NCI-H748 (cell line): ENCODE results near the gene CLEC18B.
"Not testable (repeated sequence)": the region's sequence is repeated elsewhere in the genome, so short reads cannot be mapped to it uniquely, and the experiment has no call there.

Source experiments
- DNase-seq: peaks from one replicate; lab custom pipeline; 2025; ENCODE audit not compliant: unreplicated experiment; lab: John Stamatoyannopoulos, UW

Gene CLEC18B

DNA sequence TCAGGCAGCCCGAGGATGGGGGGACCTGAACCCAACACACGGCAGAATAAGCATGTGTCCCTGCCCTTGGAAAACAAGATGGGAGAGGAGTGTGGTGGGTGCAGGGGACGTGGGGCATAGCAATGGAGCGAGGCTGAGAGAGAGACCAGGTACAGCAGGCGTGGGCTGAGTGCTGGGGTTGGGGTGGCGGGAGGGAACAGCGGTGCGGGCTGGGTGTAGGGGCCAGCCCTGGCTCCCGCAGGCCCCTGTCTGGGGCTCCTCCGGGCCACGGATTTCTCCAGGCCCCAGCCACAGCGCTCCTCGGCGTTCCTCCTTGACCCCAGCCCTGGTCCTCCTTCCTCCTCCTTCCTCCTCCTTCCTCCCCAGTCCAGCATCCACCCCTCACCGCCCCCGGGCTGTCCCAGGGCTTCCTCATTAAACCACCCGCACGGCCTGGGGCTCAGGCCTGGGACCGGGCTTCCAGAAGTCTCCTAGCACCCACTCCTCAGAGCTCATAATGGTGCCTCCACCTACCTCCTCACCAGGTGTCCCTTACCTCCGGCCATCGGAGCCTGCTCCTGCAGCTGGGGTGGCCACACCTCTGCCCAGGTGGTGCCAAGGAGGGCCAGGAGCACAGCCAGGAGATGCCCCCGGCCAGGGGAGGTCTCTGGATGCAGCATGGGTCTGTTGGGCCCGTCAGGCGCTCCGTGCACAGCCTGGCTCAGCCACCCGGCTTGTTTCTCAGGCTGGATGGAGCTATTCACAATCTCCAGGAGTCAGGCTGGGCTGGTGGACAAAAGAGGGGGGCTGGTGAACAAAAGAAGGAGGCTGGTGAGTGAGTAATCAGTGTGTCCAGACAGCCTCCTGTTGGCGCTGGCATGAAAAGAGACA lies at the start of gene CLEC18B:
Gene CLEC18B, minus strand, starts transcription at position 867 of the 870 bp plus-strand sequence. Its CDS starts 208 bp downstream, at position 659.
- not testable (repeated sequence) for DNase-seq

DNA sequence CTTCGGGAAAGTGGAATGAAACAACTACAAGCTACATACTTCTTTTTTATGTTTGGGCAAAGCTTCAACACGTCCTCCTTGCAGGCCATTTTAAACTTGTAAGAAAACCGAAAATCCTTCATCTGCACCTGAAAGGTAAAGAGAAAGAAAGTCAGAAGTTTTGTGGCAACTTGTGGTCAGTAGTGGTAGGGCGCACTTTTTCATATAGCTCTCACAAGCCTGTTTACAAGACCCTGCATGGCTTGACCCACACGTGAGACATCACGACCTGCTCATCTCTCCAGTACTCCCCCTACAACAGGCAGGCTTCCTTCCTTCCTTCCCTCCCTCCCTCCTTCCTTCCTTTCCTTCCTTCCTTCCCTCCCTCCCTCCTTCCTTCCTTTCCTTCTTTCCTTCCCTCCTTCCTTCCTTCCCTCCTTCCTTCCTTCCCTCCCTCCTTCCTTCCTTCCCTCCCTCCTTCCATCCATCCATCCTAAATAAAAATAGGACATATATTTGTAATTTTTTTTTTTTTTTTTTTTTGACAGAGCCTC lies 48.7 kb upstream of the CLEC18B start:
- no peak for DNase-seq

DNA sequence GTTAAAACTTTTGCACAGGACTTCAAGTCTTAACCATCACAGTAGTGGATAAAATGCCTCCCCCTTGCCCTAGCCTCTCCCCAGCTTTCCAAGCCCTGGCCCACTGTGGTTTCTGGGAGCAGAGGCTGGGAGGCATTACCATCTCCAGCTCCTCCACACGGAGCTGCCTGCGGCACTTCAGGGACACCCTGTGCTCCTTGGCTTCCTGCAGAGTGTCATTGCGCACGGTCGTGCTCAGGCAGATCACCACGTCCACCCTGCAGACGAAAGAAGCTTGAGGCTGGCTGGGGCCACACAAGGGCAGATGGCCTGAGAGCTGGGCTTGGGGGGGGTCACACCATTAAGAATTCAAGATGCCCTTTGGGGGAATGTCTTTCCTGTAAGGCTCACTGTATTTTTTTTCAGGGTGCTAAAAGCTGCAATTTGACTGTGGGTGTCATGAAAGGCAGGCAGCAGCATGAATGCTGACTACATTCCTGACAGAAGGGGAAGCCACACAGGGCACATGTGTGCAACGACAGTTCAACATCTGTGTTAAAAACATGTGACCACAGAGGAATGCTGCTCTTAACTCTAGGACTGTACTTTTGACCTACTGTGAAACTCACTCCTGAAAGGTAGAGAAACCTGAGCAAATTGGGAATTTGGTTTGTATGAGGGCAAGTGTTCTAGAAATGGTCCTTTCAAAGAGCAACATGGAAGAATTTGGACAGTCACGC lies 47.7 kb upstream of the CLEC18B start:
- DNase-seq, result no peak

DNA sequence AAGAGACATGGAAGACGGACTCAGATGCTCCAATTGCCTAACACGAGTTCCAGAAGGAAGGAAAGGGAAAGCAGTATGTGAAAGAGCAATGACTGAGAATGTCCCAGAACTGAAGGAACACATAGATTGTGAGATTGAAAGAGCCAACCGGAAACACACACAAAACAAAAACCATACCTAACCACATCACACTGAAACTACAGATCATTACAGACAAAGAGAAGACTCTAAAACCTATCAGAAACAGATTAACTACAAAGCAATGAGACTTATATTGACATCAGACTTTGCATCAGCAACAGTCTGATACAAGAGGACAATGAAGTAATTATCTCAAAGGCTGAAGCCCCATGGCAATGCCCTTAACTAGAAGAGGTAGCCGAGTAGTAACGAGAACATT lies 45.6 kb upstream of the CLEC18B start:
- no peak for DNase-seq

DNA sequence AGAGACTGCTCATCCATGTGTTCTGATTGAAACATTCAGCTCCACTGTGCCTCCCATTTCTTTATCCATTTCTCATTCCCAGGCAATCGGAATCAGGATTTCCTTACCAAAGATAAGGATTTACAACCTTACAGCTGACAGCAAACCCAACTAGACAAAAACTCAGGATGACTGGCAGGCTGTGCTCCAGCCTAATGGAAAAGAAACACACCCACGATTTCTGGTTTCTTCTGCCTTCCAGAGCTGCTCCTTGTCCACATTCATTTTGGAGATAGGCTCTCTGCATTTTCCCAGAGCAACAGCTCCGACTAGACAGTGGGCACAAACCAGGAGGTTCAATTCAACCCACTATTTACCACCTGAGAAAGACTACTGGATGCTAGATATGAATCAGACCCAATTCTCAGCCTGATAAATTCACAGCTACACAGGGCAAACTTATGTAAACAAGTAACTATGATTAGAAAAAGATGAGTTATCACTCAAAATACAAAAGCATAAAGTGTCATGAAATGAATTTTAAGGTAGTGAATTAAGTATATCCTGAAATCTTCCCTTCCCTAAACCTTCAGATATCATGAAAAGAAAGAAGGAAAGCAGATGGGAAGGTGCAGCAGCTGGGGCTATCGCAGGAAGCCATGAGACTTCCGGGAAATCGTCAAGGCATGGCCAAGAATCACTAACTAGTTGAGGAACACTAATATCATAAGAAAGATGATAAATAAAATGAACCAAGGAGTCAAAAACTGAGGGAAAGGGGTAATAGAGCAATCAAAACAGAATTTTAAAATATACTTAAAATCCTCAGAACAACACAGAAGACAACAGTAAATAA lies 44.8 kb upstream of the CLEC18B start:
- no peak for DNase-seq

DNA sequence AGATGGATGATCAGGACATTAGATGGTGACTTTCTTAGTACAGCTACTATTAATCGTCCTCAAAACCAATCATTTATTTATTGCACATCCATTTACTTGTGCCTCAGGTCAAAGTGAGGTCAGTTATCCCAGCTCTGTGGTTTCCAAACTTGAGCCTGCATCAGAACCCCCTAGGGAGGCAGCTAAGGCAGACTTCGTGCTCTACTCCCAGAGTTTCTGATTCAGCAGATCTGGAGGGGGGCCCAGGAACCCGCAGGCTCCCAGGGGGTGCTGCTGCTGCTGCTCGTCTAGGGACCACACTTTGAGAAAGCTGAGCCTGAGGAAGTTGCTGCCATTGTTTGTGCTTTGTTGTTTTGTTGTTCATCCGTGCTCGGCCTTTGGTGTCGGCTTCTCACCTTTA lies 44.0 kb upstream of the CLEC18B start:
- no peak for DNase-seq

DNA sequence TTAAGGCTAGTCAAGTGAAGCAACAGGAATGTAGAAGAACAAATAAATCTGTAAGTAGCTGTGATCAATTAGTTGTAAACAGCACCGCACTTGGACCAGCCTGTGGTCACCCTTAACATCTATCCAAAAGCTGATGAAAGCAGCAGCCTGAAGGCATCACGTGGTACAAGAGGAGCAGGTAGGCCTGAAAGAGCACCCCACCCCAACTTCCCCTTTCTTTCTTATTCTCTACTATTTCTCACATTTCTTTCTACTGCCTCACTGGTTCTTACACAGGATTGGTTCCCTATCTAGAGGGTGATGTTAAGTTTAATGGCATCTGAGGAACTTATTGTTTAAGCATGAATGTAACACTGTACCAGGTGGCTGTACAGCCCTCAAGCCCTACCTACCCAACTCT lies 42.6 kb upstream of the CLEC18B start:
- DNase-seq, result no peak

DNA sequence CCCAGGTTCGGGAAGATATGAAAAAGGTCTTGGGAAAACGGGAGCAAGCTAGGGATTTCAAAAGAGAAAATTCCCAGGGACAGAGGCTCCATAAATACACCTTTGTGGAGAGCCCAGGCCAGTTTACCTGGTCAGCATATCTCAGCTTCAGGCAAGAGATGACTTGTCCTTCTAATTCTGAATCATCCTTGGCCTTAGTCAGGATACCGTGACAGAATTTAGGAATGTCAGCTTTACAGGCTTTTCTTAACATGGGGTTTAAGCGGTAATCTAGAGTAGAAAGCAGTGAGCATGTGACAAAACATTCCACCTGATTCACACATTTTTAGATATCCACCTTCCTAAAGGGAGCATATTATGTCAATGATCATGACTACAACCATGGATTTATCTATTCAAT lies 41.1 kb upstream of the CLEC18B start:
- DNase-seq, result no peak

DNA sequence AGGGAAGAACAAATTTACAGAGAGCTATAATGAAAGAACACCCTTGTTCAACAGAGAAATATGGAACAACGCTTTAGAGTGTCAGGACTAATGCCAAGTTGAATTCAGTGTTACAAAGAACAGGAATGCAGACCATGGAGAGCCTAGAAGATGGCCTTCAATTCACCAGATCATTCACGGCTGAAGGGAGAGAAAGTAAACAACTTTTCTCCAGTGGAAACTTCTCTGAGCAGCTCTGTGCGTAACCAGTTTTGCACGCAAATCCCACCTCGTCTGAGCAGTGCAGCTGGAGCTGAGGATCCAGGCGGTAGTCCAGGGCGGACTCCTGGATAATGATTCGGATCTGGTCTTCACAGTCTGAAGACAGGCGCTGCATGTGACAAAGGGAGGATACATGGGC lies 40.5 kb upstream of the CLEC18B start:
- no peak for DNase-seq

DNA sequence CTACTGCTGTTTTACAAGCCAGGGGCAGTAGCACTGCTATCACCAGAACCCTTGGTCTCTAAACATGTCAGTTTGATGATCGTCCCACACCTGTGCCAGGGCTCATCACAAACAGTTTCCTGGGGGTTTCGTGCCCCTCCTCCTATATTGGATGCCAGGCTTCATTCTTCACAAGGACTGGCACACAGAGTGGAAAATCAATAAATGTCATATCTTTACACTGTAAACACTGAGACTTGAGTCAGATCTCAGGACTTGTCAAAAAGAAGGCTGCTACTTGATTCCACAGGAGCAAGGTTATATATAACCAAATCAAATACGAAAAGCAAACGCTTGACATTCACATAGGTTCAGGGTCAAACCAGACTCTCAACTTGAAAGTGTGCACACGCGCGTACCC lies 39.3 kb upstream of the CLEC18B start:
- DNase-seq, result no peak

DNA sequence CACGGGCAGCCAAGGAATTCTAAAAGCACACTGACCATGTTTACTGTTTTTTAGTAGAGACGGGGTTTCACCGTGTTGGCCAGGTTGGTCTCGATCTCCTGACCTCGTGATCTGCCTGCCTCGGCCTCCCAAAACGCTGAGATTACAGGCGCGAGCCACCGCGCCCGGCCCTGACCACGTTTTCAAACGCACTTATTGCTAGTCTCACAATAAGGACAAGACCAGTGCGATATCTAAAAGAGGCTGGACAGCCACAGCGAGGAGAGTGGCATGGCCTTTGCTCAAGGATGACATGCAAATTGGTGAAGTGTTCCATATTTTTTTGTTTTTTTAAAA lies 35.0 kb upstream of the CLEC18B start:
- DNase-seq, result no peak

DNA sequence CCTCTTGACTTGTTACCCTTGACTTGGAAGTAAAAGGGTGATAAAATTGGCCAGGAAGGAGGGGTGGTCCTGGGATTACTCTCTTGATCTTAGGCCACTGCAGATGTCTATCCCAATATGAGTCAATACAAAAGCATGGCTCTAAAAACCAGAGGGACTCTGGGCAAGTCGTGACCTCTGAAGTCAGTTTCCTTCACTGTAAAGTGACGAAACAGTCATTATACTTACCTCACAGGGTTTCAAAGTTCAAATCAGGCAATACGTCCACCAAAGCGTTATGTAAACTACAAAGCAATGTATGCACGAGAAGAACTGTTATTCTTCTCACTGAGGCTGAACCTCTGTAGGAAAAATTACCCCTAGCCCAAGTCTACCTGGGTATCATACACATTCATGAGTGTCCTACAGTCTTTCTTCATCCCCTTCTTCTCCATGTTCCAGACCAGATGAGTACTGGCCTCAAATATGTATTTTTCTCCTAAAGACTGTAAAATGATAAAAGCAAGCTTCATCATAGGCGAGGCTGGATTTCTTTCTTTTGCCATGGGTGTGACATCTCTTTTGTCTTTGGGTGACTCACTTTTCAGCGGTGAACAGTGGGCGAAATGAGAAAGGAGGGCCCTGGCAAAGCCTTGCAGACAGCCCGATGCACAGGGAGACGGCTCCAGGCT lies 34.5 kb upstream of the CLEC18B start:
- DNase-seq, result no peak

DNA sequence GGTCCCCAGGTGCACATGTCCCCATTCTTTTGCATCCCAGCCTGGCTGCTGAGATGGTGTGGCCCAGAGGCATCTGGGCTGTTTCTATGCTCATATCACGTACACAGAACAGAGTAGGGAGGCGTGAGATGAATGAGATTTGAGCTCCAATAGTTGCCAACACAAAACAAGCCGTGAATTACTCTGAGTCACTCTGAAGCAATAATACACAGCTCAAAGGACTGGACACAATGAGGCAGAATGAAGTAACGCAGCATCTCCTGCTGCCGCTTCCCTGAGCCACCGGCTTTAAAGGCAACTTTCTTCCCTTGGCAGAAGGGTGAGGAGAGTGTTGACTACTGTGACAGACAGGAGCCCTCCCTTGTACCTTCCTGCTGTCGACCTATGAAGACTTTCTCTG lies 33.9 kb upstream of the CLEC18B start:
- DNase-seq, result no peak

DNA sequence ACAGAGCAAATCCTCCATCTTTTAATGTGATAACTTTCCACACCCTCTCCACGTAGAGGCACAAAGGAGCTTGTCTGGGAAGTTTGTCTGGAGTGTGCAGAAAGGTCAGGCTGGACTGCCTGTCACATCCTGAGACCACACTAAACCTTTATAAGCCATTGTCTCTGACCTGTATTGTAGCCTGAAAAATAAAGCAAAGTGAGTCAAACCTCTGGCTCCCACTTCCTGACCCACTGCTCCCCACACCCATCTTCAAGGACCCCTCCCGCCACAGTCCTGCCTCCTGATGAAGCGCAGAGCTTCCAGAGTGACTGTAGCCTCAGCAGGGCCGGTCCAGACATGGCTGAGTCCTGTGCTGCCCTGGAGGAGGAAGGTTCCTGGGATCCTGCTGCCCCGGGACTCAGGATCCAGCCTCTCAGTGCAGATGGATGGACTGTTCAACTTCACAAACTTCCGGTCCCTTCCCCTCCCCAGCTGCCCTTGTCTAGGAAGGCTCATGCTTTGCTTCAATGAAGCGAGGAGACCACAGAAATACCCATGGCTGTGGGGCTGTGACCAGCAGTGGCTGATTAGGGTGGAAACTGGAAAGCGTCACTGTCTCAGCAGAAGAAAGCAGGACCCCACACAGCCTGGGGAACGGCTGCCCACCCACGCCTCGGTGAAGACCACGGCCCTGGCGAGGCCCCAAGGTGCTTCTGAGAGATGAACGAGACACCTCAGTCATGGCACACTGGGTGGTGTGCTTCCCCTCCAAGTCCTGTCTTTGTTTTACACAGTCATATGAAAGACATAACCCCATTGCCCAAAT lies 30.9 kb upstream of the CLEC18B start:
- no peak for DNase-seq

DNA sequence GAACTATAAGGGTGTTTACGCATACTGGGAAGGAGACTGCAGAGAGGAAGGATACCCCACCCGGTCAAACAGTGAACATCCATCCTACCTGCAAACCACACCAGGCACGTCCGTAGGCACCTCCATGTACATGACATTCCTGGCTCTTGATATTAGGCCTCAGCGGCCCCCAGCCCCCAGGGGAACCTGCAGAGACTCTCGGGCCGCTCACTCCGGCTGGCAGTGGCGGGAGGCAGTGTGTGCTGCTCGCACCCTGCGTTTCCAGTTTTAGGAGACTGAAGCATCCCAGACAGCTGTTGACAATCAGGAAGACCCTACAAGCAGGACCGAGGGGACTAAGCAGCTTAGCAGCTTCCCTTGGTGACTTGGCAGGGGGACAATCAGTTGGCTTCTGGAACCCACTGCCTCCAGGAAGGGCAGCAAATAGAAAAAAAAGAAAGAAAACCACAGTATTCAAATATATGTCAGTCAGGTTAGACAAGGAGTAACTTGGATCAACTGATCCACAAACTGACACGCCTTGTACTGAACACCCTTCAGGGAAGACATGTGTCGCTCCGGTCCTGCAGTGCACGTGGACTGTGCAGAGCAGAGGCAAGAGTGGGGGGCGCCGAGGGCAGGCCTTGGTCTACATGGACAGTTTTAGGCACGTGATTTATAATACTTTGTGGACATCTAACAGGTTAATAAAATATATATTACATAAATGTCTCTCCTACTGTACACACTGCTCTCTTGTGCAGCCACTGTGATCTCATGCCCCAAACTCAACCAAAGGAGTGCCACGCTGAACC lies 29.9 kb upstream of the CLEC18B start:
- no peak for DNase-seq

DNA sequence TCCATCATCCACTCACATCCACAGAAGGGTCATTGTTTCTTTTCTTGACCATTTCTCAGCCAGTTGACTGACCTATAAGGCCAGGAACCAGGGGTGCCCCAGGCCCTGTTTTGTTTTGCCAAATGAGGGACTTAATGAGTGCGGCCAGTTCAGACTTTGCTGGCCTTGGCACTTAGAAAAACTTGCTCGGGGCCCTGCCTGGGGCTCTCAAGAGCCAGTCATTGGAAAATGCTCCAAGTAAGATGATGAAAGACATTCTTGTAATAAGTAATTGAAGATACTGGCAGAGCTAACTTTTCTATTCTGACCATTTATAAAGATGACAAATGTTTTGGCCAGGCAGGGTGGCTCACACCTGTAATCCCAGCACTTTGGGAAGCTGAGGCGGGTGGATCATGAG lies 29.0 kb upstream of the CLEC18B start:
- DNase-seq, result no peak

DNA sequence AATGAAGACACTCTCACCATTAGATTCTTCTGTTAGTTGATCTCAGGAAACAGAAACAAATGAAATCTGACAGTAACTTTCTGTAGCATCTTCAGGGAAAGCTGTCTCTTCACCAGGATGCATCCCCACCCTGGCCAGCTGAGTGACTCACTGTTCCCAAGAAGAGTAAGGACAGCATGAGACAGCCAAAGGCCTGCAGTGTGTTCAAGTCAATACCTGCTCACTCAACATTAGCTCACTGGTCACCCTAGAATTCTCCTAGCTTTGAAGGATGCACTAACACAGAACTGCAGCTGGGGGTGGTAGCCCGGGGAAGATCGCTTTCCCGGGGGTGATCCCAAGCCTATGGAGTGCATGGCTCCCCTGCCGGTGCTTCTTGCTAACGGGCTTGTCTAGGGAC lies 28.2 kb upstream of the CLEC18B start:
- no peak for DNase-seq

DNA sequence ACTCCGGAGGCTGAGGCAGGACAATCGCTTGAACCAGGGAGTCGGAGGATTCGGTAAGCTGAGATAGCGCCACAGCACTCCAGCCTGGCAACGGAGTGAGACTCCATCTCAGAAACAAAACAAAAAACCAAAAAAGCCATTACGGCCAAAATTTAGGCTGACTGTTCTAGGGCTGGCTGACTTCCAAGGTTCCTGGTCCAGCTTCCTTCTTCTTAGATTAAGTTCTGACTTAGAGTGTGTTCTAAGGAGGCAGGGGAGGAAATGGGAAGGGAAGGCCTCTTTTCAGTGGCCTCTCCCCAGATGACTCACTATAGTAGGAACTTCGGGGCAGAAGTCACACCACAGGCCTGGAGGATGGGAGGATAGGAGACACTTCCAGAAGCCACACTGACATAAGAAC lies 27.7 kb upstream of the CLEC18B start:
- DNase-seq, result no peak

DNA sequence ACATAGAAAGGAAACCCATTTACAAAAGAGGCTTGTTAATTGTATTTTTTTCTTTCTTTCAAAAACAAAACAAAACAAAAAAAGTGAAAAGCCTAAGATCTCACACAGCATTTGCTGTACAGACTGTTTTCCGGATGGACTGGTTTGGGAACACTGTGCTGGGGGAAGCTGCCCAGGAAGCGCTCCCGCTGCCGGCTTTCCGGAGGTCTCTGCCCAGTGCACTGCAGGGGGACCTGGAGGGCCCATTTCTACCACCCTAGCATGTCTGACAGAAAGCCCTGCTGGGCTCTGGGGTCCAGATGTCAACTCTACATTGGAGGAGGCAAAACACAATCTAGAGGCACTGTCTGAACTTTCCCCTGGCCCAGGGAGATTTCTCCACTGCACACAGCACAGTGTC lies 26.3 kb upstream of the CLEC18B start:
- DNase-seq, result no peak
